ENCODE results near the gene CLDND1. TPM values are rescaled to one million over a fixed set of nuclear protein-coding genes. Genes with fewer than 3 reads are reported as not detected.

CLDND1 gene
- total RNA-seq, 2 experiments from 2014 or later, result 410 to 414 TPM

DNA sequence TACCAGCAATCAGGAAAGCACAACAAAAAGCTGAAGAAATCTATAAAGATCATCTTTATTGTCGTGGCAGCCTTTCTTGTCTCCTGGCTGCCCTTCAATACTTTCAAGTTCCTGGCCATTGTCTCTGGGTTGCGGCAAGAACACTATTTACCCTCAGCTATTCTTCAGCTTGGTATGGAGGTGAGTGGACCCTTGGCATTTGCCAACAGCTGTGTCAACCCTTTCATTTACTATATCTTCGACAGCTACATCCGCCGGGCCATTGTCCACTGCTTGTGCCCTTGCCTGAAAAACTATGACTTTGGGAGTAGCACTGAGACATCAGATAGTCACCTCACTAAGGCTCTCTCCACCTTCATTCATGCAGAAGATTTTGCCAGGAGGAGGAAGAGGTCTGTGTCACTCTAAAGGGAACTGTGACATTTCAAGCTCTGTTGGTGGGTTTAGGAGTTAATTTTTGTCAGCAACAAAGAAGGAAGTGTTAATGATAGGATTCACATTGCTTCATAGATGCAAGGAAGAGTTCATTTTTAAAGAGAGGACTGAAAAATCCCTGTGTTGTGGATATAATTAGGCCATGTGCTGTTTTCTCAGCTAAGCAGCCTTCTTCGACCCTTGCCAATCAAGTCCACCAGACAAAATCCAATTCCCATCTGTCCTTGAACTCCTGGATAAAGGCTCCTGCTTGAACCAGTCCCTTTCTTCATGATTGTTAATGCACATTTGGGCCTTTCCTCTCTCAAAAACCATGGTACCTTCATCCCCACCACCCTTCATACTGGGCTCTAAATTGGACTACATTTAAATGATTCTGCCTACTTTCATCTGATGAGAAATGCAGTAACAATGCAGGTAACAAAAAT lies 10.2 kb upstream of the CLDND1 start:
- Mint-ChIP-seq H3K4me1 (ENCODE audit: low read depth) (peaks cover 57% of the 10 kb centered on the region), H3K27me3 (ENCODE audit: low read depth) (no peaks in the 10 kb centered on the region), H3K27ac (peak overlapping the region; percentile 74), H3K36me3 (ENCODE audit: low read depth) (peaks cover 63% of the 10 kb centered on the region), H3K9me3 (ENCODE audit: insufficient read depth) (no peaks in the 10 kb centered on the region), H3K4me3 (peak overlapping the region; percentile 57)
- ATAC-seq, result no peak
- DNase-seq, result no peak
- POLR2A ChIA-PET, result interaction anchor here (0.7 to 12.1 kb wide), 11 partner anchors 8 to 405 kb away, joined by 3 to 217 read pairs (median 9); partner anchors contain the start of genes CLDND1 and CPOX
- CTCF ChIA-PET, result interaction anchor here (1.1 to 2.3 kb wide), 5 partner anchors 7 to 41 kb away, joined by 3 to 9 read pairs (median 7); no protein-coding TSS in a partner anchor

DNA sequence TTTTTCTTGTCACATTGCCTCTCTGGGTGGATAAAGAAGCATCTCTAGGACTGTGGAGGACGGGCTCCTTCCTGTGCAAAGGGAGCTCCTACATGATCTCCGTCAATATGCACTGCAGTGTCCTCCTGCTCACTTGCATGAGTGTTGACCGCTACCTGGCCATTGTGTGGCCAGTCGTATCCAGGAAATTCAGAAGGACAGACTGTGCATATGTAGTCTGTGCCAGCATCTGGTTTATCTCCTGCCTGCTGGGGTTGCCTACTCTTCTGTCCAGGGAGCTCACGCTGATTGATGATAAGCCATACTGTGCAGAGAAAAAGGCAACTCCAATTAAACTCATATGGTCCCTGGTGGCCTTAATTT lies 9.6 kb upstream of the CLDND1 start:
- peaks cover 66% of the 10 kb centered on the region for H3K36me3 Mint-ChIP-seq (ENCODE audit: low read depth)
- CTCF ChIA-PET, result interaction anchor here (1.0 to 2.3 kb wide), 4 partner anchors 14 to 42 kb away, joined by 3 to 9 read pairs (median 8); no protein-coding TSS in a partner anchor

DNA sequence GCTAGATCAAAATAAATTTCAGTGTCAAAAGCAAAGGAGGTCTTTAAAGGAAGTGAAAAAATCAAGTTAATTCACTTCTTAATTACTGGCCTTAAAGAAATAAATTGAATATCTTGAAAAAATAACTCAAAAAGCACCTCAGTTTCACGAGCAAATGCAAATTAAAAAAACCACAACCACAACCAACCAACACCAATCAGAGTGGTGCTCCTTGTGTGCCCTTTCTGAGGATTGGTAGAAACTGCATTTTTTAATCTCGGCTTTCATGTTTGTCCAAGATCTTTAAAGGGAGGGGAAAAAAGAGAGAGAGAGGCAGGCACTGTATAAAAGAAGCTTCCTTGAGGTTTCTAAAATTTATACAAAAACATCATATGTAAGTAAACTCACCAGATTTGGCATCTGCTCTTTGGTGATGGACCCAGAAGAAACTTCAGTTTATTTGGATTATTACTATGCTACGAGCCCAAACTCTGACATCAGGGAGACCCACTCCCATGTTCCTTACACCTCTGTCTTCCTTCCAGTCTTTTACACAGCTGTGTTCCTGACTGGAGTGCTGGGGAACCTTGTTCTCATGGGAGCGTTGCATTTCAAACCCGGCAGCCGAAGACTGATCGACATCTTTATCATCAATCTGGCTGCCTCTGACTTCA lies 9.0 kb upstream of the CLDND1 start, which contains the start of gene GPR15:
Gene GPR15 (plus strand): TSS at position 357 of the 653 bp plus-strand sequence. CDS start 56 bp downstream, at position 413.
- H3K9me3 Mint-ChIP-seq (ENCODE audit: insufficient read depth), result no peaks in the 10 kb centered on the region
- H3K4me1 Mint-ChIP-seq (ENCODE audit: low read depth), result peaks cover 57% of the 10 kb centered on the region
- CTCF ChIA-PET, result interaction anchor here (1.0 to 2.3 kb wide), 4 partner anchors 15 to 42 kb away, joined by 3 to 9 read pairs (median 8); no protein-coding TSS in a partner anchor
- H3K36me3 Mint-ChIP-seq (ENCODE audit: low read depth), result peaks cover 63% of the 10 kb centered on the region
- DNase-seq (no peak), ATAC-seq (peak; percentile 43)
- POLR2A ChIA-PET, result interaction anchor here (0.7 to 12.1 kb wide), 8 partner anchors 9 to 406 kb away, joined by 3 to 217 read pairs (median 10); partner anchors contain the start of gene CLDND1
- no peaks in the 10 kb centered on the region for H3K27me3 Mint-ChIP-seq (ENCODE audit: low read depth)
- H3K27ac Mint-ChIP-seq, result peak within 1 kb of the TSS; percentile 74
- peak within 1 kb of the TSS; percentile 57 for H3K4me3 Mint-ChIP-seq

More for the DNA sequence above, 9.6 kb upstream of the CLDND1 start:
- no peaks in the 10 kb centered on the region for H3K9me3 Mint-ChIP-seq (ENCODE audit: insufficient read depth)
- peak overlapping the region; percentile 71 for H3K27ac Mint-ChIP-seq
- peaks cover 59% of the 10 kb centered on the region for H3K4me1 Mint-ChIP-seq (ENCODE audit: low read depth)
- DNase-seq (no peak), ATAC-seq (no peak)
- H3K27me3 Mint-ChIP-seq (ENCODE audit: low read depth), result no peaks in the 10 kb centered on the region
- POLR2A ChIA-PET, result interaction anchor here (0.7 to 12.1 kb wide), 10 partner anchors 9 to 405 kb away, joined by 3 to 217 read pairs (median 10); partner anchors contain the start of genes CLDND1 and CPOX
- peak overlapping the region; percentile 57 for H3K4me3 Mint-ChIP-seq

DNA sequence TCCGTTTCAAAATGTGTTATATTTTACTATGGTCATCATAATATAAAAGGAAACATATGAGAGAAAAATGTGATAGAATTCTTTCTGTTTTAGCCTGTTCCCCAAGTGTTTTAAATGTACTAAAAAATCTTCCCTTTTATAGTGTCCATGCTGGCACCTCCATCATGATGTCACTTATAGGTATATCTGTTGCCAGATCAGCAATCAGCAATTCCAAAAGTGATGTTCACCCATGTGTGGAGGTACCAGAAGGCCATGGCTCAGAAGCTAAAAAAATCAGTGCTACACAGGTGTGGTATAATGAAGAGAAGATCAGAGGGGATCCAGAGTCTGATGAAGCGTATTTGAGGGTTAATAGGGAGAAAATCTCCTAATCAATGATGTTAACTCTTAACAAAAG lies 8.0 kb upstream of the CLDND1 start:
- POLR2A ChIA-PET, result no interaction called here
- H3K4me1 Mint-ChIP-seq (ENCODE audit: low read depth), result peaks cover 55% of the 10 kb centered on the region

DNA sequence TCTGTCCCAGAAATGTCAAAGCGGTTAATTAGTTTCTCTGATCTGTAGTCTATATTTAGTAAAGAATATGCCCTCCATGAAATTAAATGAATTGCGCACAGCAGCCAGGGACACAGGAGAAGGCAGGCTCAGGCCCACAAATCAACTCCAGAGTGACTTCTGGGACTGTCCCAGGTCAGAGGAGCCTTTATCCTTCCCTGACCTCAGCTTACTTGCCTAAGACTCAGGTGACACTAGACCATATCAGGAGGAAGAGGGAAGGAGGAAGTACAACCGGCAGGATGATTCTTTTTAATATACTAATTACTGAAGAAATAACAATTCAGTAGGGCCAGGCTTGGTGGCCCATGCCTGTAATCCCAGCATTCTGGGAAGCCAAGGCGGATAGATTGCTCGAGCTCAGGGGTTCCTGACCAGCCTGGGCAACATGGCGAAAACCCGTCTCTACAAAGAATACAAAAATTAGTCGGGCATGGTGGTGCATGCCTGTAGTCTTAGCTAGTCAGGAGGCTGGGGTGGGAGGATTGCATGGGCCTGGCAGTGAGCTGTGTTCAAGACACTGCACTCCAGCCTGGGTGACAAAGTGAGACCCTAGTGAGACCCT lies 7.3 kb upstream of the CLDND1 start:
- no peak for ATAC-seq
- H3K4me1 Mint-ChIP-seq (ENCODE audit: low read depth), result peaks cover 62% of the 10 kb centered on the region
- peak overlapping the region; percentile 20 for H3K4me3 Mint-ChIP-seq
- DNase-seq, result no peak
- ChIA-PET CTCF (interaction anchor here (1.2 kb wide), 1 partner anchor 44 kb away, joined by 3 read pairs; no protein-coding TSS in a partner anchor), POLR2A (no interaction called here)
- peak overlapping the region; percentile 70 for H3K27ac Mint-ChIP-seq
- H3K27me3 Mint-ChIP-seq (ENCODE audit: low read depth), result no peaks in the 10 kb centered on the region
- no peaks in the 10 kb centered on the region for H3K9me3 Mint-ChIP-seq (ENCODE audit: insufficient read depth)
- H3K36me3 Mint-ChIP-seq (ENCODE audit: low read depth), result peaks cover 67% of the 10 kb centered on the region

More for the DNA sequence above, 8.0 kb upstream of the CLDND1 start:
- peaks cover 61% of the 10 kb centered on the region for H3K36me3 Mint-ChIP-seq (ENCODE audit: low read depth)
- no peak for DNase-seq
- no peak overlapping the region for H3K4me3 Mint-ChIP-seq
- no peak overlapping the region for H3K27ac Mint-ChIP-seq
- H3K27me3 Mint-ChIP-seq (ENCODE audit: low read depth), result no peaks in the 10 kb centered on the region
- no peak for ATAC-seq
- H3K9me3 Mint-ChIP-seq (ENCODE audit: insufficient read depth), result no peaks in the 10 kb centered on the region
- CTCF ChIA-PET, result interaction anchor here (1.2 kb wide), 1 partner anchor 43 kb away, joined by 3 read pairs; no protein-coding TSS in a partner anchor

DNA sequence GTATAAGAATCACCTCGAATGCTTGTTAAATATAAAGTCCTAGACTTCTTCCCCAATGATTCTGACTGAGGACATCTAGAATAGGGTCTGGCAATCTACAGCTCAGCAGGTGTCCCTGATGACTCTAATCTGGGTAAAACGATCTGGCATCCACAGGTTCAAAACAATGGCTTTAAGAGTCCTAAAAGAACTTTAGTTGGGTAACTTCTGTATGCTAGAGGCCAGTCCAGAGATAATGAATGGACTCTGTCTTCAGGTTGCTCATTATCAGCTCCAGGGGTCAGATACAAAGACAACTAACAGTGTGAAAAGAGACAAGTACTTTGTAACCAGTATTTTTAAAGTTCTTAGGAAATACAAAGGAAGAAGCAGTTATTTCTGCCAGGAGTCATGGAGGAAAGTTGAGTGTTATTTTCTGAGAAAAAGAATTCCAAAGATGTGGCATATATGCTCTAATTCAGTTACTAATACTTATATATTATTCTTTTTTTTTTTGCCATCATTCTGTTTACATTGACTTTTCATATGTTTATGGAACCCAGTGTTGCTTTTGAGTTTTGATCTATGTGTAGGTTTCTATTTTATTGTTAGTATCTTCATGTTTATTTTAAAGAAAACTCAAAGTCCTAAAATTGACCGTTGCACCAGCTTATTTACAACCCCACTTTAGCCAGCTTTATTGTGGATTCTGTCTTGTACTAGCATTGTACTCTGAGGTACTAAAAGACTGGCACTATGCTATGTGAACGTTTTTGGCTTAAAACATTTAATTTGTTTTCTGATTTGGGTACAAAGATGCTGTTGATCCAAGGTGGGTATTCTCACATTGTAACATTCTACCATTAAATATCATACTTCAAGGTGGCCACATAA lies 6.0 kb upstream of the CLDND1 start:
- ATAC-seq (no peak), DNase-seq (no peak)
- Mint-ChIP-seq H3K27me3 (ENCODE audit: low read depth) (no peaks in the 10 kb centered on the region), H3K4me3 (no peak overlapping the region), H3K9me3 (ENCODE audit: insufficient read depth) (peaks cover 3% of the 10 kb centered on the region), H3K36me3 (ENCODE audit: low read depth) (peaks cover 74% of the 10 kb centered on the region), H3K4me1 (ENCODE audit: low read depth) (peaks cover 71% of the 10 kb centered on the region), H3K27ac (no peak overlapping the region)
- ChIA-PET CTCF (no interaction called here), POLR2A (no interaction called here)

DNA sequence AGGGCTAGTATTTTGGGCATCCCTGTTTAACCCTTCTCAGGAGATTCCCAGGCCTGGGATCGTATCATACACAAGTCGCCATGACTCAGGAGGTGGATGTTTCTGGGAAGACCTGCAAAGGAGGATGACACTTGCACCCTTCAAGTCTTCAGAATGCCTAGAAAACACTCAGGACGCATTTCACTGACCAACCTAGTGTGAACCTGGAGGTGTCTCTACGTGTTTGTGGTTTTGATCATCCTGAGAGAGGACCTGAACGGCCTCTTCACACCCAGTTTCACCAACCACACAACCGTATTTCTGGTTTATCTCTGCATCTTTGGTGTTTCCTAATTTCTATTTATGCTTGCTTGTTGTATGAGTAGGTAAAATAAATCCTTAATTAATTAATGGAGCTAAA lies 2.8 kb upstream of the CLDND1 start:
- peak overlapping the region; percentile 53 for H3K27ac Mint-ChIP-seq
- DNase-seq, result no peak
- H3K27me3 Mint-ChIP-seq (ENCODE audit: low read depth), result no peaks in the 10 kb centered on the region
- ATAC-seq, result no peak
- peaks cover 71% of the 10 kb centered on the region for H3K36me3 Mint-ChIP-seq (ENCODE audit: low read depth)
- ChIA-PET CTCF (interaction anchor here (0.6 to 1.1 kb wide), 4 partner anchors 9 to 32 kb away, joined by 3 to 5 read pairs (median 3); no protein-coding TSS in a partner anchor), POLR2A (interaction anchor here (0.6 to 1.5 kb wide), 7 partner anchors 11 to 50 kb away, joined by 3 to 5 read pairs (median 3); no protein-coding TSS in a partner anchor)
- peaks cover 49% of the 10 kb centered on the region for H3K4me1 Mint-ChIP-seq (ENCODE audit: low read depth)
- peak overlapping the region; percentile 20 for H3K4me3 Mint-ChIP-seq
- H3K9me3 Mint-ChIP-seq (ENCODE audit: insufficient read depth), result peaks cover 3% of the 10 kb centered on the region

DNA sequence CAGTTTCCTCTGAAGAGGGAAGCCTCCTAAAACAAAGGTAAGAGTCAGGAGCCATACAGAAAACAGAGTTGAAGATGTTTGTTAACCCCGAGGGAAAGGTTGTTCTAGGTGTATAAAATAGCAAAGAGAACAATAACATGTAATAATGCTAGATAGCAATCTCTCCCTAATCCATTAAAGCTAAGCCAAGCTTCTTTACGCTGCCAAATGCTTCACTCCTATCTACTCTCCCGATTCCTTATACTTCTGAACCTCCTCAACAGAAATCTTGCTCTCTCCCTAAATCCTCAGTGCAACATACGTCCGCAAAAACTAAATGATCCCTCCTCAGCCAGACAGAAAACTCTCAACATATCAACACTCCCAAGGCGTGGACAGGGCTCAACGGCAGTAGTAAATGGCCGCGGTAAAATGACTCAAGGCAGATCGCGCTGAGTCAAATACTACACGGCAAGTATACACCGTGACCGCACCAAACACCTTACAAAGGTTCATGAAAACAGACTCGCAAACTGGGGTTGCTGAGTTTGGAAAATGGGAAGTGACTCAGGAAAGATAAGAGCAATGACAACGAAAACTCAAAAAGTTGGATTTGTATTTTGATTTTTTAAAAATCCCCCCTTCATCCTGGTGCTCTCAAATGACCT lies 682 bp downstream of the CLDND1 start:
- Mint-ChIP-seq H3K27ac (peak overlapping the region; percentile 95), H3K4me3 (peak overlapping the region; percentile 93), H3K27me3 (ENCODE audit: low read depth) (no peaks in the 10 kb centered on the region), H3K36me3 (ENCODE audit: low read depth) (peaks cover 80% of the 10 kb centered on the region), H3K9me3 (ENCODE audit: insufficient read depth) (peaks cover 3% of the 10 kb centered on the region), H3K4me1 (ENCODE audit: low read depth) (peaks cover 59% of the 10 kb centered on the region)
- CTCF ChIA-PET, result interaction anchor here (1.0 to 5.1 kb wide), 8 partner anchors 34 to 80 kb away, joined by 3 to 36 read pairs (median 5); partner anchors contain the start of gene CPOX
- POLR2A ChIA-PET, result interaction anchor here (1.0 to 6.5 kb wide), 13 partner anchors 8 to 76 kb away, joined by 3 to 113 read pairs (median 9); partner anchors contain the start of genes CPOX and GPR15
- DNase-seq, result peak; percentile 73
- ATAC-seq, result peak; percentile 48

DNA sequence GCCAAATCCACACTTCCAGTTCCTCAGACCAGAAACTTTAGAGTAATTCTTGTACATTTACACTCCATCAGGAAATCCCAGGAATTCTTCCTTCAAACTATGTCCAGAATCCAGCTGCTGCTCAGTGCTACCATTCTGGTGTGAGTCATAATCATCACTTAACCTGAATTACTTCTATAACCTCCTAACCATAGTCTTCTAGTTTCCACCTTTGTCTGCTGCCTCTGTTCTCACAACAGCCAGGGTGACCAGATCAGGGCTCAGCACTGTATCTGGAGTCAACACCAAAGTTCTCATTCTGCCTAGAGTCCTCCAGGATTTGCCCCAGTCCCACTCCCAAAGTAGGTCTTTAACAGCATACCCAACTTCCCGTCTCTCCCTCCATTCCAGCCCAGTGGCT lies 3.4 kb downstream of the CLDND1 start:
- DNase-seq (no peak), ATAC-seq (no peak)
- Mint-ChIP-seq H3K27me3 (ENCODE audit: low read depth) (no peaks in the 10 kb centered on the region), H3K9me3 (ENCODE audit: insufficient read depth) (no peaks in the 10 kb centered on the region), H3K27ac (peak overlapping the region; percentile 64), H3K4me1 (ENCODE audit: low read depth) (peaks cover 65% of the 10 kb centered on the region), H3K4me3 (peak overlapping the region; percentile 93), H3K36me3 (ENCODE audit: low read depth) (peaks cover 87% of the 10 kb centered on the region)
- ChIA-PET POLR2A (interaction anchor here (0.8 to 6.5 kb wide), 6 partner anchors 14 to 74 kb away, joined by 3 to 113 read pairs (median 4); partner anchors contain the start of gene CPOX), CTCF (interaction anchor here (1.2 to 5.1 kb wide), 2 partner anchors 36 to 53 kb away, joined by 6 to 36 read pairs; no protein-coding TSS in a partner anchor)

DNA sequence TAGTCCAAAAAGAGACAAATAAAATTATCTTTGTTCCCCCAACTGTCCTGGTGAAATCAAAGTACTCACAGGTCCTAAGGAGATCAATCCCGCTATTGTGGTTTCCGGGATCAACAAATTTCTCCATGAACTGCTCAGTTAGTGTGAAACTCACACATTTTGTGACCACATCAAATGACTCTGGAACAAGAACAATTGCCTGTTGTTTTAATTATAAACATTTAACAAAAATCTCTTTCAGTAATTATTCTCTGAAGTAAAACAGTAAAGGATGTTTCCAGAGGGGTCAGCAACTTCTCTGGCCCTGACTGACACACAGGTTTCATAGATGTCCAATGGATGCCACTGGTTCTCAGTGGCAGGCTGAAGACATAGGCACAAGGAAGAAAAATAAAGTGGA lies 3.9 kb downstream of the CLDND1 start:
- no peaks in the 10 kb centered on the region for H3K27me3 Mint-ChIP-seq (ENCODE audit: low read depth)
- H3K9me3 Mint-ChIP-seq (ENCODE audit: insufficient read depth), result no peaks in the 10 kb centered on the region
- no peak for ATAC-seq
- CTCF ChIA-PET, result no interaction called here
- H3K4me3 Mint-ChIP-seq, result peak overlapping the region; percentile 93
- POLR2A ChIA-PET, result interaction anchor here (0.8 to 6.5 kb wide), 6 partner anchors 14 to 74 kb away, joined by 3 to 113 read pairs (median 4); partner anchors contain the start of gene CPOX
- H3K4me1 Mint-ChIP-seq (ENCODE audit: low read depth), result peaks cover 66% of the 10 kb centered on the region
- peaks cover 87% of the 10 kb centered on the region for H3K36me3 Mint-ChIP-seq (ENCODE audit: low read depth)
- DNase-seq, result no peak
- H3K27ac Mint-ChIP-seq, result peak overlapping the region; percentile 74

All from activated CD8-positive, alpha-beta T cell treated with anti-CD3 and anti-CD28 coated beads, Interleukin-2, amount 10 ng/mL, durations not matched to agents 7 days and 5 days (primary cell).